DOHH2 (cell line): ENCODE data around the gene GLI3.

Source experiments
- H3F3A ChIP-seq: fragments of 200-600 bp; sonication (generic), shearing (Covaris generic); 2 replicates; pipeline ENCODE4 v1.6.0; 2016; ENCODE audit warnings: antibody characterized with exemption, mild to moderate bottlenecking; ENCODE audit not compliant: control insufficient read depth, insufficient read depth
- H3K27ac ChIP-seq: fragments of 200-600 bp; sonication (generic); 2 replicates; pipeline ENCODE4 v1.5.1; 2014; ENCODE audit warnings: low read depth, mild to moderate bottlenecking, low read length, moderate library complexity
- H3K27me3 ChIP-seq: fragments of 200-600 bp; sonication (generic); 2 replicates; pipeline ENCODE4 v1.6.1; 2014; ENCODE audit warnings: mild to moderate bottlenecking, low read length, mixed read lengths; ENCODE audit not compliant: control insufficient read depth
- H3K36me3 ChIP-seq: fragments of 200-600 bp; sonication (generic); 2 replicates; pipeline ENCODE4 v1.6.1; 2014; ENCODE audit warnings: mild to moderate bottlenecking, low read length, moderate library complexity, mixed read lengths; ENCODE audit not compliant: control insufficient read depth
- H3K4me1 ChIP-seq: fragments of 200-600 bp; sonication (generic); 2 replicates; pipeline ENCODE4 v1.6.1; 2014; ENCODE audit warnings: mild to moderate bottlenecking, low read length, mixed read lengths; ENCODE audit not compliant: control insufficient read depth
- H3K4me2 ChIP-seq: fragments of 200-600 bp; sonication (generic); 2 replicates; pipeline ENCODE4 v1.6.0; 2014; ENCODE audit warnings: mild to moderate bottlenecking, low read length, moderate library complexity
- H3K4me3 ChIP-seq: fragments of 200-600 bp; sonication (generic); 2 replicates; pipeline ENCODE4 v1.5.1; 2014; ENCODE audit warnings: mild to moderate bottlenecking, low read length, mixed read lengths
- H3K79me2 ChIP-seq: fragments of 200-600 bp; sonication (generic); 2 replicates; pipeline ENCODE4 v1.6.1; 2014; ENCODE audit warnings: mild to moderate bottlenecking, low read length, mixed read lengths; ENCODE audit not compliant: control insufficient read depth
- H3K9me2 ChIP-seq: fragments of 200-600 bp; sonication (generic); replicated peaks from 2 replicates; pipeline ENCODE4 v1.6.1; 2014; ENCODE audit warnings: mild to moderate bottlenecking, low read length, mixed read lengths; ENCODE audit not compliant: control insufficient read depth
- H3K9me3 ChIP-seq: fragments of 200-600 bp; sonication (generic); 2 replicates; pipeline ENCODE4 v1.6.1; 2014; ENCODE audit warnings: antibody characterized with exemption, low read length, mixed read lengths; ENCODE audit not compliant: control insufficient read depth, insufficient read depth
- H4K20me1 ChIP-seq: fragments of 200-600 bp; sonication (generic); 2 replicates; pipeline ENCODE4 v1.6.0; 2014; ENCODE audit warnings: low read depth, mild to moderate bottlenecking, antibody characterized with exemption, low read length, moderate library complexity; ENCODE audit not compliant: control insufficient read depth, insufficient read depth
- EZH2phosphoT487 ChIP-seq: fragments of 200-600 bp; sonication (generic); IDR thresholded peaks from 2 replicates; pipeline ENCODE4 v1.6.1; 2017; ENCODE audit warnings: borderline replicate concordance, mild to moderate bottlenecking, antibody characterized with exemption, low read length, moderate library complexity, mixed read lengths
- TF ChIP-seq, protein P1 (sequence below): fragments of 200-600 bp; sonication (generic); IDR thresholded peaks from one replicate; pipeline ENCODE4 v1.5.1; 2014; ENCODE audit warnings: antibody characterized with exemption, mild to moderate bottlenecking, low read depth, low read length; ENCODE audit not compliant: poor library complexity, severe bottlenecking

GLI3 gene

DNA sequence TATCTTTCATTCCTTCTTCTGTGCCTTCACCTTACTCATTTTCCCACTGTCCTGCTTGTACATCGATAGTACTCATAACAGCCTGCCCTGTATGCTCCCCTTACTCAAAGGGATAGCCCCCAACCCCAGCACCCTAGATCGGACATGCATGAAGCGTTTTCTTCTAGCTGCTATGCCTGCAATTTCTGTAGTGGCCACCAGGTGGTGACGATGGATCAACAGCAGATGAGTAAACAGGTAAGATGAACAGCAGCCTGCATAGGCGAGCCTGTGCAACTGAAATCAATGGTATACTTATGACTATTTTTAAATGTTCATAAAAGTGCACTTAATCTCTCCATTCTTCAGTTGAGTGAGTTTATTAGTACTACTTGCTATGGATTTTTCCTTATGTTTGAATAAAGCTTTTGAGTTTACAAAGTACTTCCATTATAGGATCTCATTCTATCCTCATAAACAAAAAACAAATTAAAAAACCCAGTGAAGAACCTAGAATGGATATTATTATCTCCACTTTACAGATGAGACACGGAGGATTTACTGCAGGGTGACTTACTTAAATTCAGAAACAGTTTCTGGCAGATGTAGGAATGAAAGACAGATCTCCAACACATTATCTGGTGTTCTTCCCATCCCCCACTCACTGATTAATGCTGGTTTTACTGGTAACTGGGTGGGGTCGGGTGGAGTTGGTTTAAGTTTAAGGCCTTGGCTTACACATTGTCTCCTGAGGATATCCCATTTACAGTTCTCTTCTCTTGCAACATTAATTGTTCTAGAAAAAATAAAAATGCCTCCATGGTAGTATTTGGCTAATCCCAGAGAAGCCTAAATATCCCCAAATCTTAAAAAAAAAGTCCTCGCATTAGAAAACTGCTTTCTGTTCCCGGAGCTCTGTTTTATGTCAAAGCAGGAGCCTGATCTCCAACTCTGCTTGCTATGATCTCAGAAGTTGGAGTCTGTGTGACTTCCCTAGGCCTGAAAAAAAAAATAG, 222.1 kb downstream of the GLI3 start:
- no peaks in the 10 kb centered on the region for H3K79me2 ChIP-seq
- H3K4me1 ChIP-seq: peaks cover 16% of the 10 kb centered on the region
- no peaks in the 10 kb centered on the region for H3F3A ChIP-seq
- peaks cover 6% of the 10 kb centered on the region; the same call in 1 of the 2 replicates for H3K9me3 ChIP-seq
- TF ChIP-seq, protein P1, sequence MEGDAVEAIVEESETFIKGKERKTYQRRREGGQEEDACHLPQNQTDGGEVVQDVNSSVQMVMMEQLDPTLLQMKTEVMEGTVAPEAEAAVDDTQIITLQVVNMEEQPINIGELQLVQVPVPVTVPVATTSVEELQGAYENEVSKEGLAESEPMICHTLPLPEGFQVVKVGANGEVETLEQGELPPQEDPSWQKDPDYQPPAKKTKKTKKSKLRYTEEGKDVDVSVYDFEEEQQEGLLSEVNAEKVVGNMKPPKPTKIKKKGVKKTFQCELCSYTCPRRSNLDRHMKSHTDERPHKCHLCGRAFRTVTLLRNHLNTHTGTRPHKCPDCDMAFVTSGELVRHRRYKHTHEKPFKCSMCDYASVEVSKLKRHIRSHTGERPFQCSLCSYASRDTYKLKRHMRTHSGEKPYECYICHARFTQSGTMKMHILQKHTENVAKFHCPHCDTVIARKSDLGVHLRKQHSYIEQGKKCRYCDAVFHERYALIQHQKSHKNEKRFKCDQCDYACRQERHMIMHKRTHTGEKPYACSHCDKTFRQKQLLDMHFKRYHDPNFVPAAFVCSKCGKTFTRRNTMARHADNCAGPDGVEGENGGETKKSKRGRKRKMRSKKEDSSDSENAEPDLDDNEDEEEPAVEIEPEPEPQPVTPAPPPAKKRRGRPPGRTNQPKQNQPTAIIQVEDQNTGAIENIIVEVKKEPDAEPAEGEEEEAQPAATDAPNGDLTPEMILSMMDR: peak; percentile 98
- TF ChIP-seq EZH2phosphoT487: no peak
- H3K9me2 ChIP-seq: no peaks in the 10 kb centered on the region; the same call in 1 of the 2 replicates
- H4K20me1 ChIP-seq: no peaks in the 10 kb centered on the region
- H3K4me3 ChIP-seq: no peak overlapping the region
- H3K27me3 ChIP-seq: peaks cover 4% of the 10 kb centered on the region; the same call in 1 of the 2 replicates
- H3K27ac ChIP-seq: no peak overlapping the region
- no peaks in the 10 kb centered on the region for H3K36me3 ChIP-seq
- no peak overlapping the region for H3K4me2 ChIP-seq

DNA sequence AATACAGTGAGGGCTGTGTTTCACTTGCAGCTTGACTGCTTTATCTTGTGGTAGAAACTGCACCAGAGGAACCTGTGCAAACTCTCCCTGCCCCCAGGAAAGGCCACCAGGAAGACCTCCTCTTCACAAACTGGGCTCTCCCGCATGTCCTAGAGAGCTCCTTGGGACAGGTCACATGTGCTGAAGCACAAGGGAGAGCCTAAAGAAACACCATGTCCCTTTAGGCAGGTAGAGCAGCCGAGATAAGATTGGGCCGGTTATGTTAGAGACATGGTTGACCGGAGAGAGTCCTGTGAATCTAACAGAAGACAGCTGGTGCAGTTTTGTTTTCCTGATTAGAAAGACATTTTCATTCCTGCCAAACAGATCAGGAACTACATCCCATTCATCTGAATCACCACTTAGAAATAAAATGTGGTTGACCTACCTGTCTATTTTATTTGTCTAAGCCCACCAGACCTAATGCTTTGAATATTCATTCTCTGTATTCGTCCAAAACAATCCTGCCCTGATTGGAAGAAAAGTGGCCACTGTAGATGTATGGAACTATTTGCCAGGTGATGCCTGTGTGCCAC, 224.1 kb downstream of the GLI3 start:
- TF ChIP-seq, protein P1: no peak
- TF ChIP-seq EZH2phosphoT487: no peak
- H3F3A ChIP-seq: no peaks in the 10 kb centered on the region
- no peaks in the 10 kb centered on the region for H3K36me3 ChIP-seq

DNA sequence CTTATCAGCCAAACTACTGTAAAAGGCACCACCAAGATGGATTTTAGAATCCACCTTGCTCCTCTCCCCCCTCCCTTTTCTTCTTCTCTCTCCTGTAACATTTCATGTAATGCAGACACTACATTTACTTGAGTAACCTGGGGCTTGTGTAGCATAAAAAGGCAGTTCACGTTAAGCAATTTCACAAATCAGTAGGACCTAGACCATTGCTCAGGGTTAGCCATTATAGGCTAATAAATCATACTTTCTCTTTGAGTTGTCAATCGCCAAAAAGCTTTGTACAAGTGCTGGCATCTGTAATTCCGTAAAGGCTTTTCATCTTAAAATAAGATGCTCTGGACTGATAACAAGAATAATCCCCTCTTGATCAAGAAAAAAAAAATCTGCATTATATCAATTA, 224.7 kb downstream of the GLI3 start:
- TF ChIP-seq, protein P1: no peak
- no peak for TF ChIP-seq EZH2phosphoT487
- Histone ChIP-seq H4K20me1 (no peaks in the 10 kb centered on the region), H3K4me2 (no peak overlapping the region), H3K9me2 (no peaks in the 10 kb centered on the region; the same call in 1 of the 2 replicates), H3K27me3 (no peaks in the 10 kb centered on the region), H3K27ac (no peak overlapping the region), H3K4me1 (peaks cover 7% of the 10 kb centered on the region), H3K9me3 (peaks cover 6% of the 10 kb centered on the region; the same call in 1 of the 2 replicates), H3K4me3 (no peak overlapping the region), H3F3A (no peaks in the 10 kb centered on the region), H3K79me2 (no peaks in the 10 kb centered on the region), H3K36me3 (no peaks in the 10 kb centered on the region)

More for the DNA sequence above, 224.1 kb downstream of the GLI3 start:
- H3K4me3 ChIP-seq: no peak overlapping the region
- no peaks in the 10 kb centered on the region for H4K20me1 ChIP-seq
- H3K27me3 ChIP-seq: no peaks in the 10 kb centered on the region
- no peak overlapping the region for H3K4me2 ChIP-seq
- peaks cover 6% of the 10 kb centered on the region; the same call in 1 of the 2 replicates for H3K9me3 ChIP-seq
- H3K27ac ChIP-seq: no peak overlapping the region
- no peaks in the 10 kb centered on the region for H3K79me2 ChIP-seq
- peaks cover 12% of the 10 kb centered on the region for H3K4me1 ChIP-seq
- no peaks in the 10 kb centered on the region; the same call in 1 of the 2 replicates for H3K9me2 ChIP-seq
